Measurements from ENCODE around the gene BIRC2.

GRCh38 chr11:102325088-102325487, 21.9 kb upstream of the BIRC2 start:
- TF ChIP-seq CTCF (conservative IDR thresholded peaks at IDR 0.05; ENCODE audit: low read depth, low read length): no peak; the same call in 1 of the 2 replicates
- no peak for TF ChIP-seq EZH2 (IDR thresholded peaks at IDR 0.05; ENCODE audit: borderline replicate concordance, low read depth, low read length, poor library complexity, severe bottlenecking)
